ENCODE data around the gene NUP62.

NUP62 gene

DNA sequence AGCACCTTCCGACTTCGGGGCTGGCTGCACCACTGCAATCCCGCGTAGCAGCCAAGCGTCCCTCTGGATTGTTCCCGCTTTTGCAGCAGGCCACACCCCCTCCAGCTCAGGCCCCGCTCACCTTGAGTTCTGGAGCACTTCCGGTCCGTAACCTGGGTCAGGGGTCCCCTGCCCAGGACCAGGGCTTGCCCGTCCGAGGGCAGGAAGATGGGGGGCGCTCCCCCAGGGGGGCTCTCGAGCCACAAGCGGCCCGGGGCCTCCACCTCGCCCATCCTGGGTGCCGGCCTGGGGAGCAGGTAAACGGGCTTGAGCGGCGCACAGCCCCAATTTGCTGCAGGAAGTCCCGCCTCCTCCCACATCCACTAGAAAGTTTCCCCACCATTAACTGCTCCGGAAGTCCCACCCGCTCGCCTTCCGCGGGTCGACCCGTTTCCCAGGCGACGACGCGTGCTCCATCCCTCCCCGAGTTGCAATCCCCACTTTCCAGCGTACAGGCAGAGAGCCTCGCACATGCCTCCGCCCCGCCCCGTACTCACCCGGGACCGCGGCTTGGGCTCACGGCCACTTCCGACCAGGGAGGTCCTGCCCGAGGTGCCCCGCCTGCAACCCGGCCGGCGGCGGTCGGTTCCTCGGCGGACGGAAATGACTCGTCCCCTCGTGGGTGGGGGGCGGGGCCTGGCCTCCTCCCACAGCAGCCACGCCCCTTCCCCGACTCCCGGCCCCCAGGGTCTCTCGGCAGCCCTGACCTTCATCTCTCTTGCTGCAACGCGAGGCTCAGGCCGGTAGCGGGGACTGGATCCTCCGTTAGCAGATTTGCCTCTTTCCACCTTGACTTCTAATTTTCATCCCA is 62.1 kb downstream of the NUP62 start, which contains the start of gene PNKP:
Gene PNKP, minus strand, starts transcription at position 644 of the 850 bp plus-strand sequence. Its CDS starts 372 bp downstream, at position 272.
- peak; percentile 92 to 96 (median 94) for DNase-seq

DNA sequence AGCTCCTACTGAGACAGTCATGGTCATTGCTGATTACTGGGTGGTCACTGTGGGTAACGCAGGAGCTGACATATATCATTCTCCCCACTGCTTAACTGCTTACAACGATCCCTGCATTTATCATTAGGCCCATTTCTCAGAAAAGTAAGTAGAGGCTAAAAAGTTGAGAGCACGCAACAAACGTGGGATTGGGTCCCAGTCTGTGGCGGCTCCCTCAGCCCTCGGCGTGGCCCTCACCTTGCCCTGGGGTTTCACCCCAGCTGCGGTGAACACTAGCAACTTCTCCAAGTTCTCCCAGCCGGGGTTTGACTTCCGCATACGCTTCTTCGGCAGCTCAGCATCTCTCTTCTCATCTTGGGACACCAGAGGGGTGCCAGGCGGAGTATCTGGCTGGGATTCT is 64.4 kb downstream of the NUP62 start:
- DNase-seq: no peak

DNA sequence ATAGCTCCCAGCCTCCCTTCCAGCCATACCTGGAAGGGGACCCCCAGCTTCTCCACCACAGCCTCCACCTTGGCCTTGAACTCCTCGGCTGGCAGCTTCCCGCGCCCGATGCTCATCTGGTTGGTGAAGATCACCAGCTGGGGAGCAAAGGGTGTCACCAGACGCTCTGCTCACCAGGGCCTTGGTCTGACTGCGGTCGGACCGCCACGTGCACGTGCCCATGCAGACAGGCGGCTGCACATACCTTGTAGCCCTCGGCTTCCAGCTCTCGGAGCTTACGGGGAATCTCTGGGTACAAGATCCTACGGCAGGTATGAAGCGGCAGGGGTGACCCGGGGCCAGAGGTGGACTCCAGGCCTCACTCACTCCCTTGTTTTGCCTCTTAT is 65.4 kb downstream of the NUP62 start:
- no peak for DNase-seq

DNA sequence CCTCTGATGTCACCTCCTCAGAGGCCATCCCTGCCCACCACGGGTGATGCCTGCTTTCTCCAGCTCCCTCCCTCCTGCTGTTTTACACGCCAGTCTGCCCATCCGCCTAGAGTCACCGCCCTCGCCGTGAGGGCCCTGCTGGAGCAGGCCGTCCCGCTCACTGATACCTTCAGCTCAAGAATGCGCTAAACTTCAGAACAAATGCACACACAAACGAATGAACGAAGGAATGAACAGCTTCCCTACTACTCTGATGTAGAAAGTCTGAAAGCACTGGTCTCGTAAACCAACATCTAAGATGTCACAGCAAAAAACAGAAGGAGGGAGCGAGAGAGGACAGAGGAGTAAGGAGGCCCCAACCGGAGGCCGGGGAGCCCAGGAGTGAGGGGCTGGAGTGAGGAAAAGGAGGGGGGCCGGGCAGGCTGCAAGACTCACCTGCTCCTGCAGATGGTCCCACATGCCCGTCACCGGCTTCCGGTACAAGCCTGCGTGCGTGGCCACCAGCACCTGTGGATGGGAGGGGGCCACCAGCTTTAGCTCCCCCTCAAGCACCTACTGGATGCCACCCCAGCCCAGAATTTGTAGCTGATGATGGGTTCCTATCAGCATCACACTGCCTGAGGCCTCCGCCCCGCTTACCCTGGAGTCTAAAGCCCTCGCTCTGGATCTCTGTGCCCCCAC is 65.9 kb downstream of the NUP62 start:
- DNase-seq: no peak

DNA sequence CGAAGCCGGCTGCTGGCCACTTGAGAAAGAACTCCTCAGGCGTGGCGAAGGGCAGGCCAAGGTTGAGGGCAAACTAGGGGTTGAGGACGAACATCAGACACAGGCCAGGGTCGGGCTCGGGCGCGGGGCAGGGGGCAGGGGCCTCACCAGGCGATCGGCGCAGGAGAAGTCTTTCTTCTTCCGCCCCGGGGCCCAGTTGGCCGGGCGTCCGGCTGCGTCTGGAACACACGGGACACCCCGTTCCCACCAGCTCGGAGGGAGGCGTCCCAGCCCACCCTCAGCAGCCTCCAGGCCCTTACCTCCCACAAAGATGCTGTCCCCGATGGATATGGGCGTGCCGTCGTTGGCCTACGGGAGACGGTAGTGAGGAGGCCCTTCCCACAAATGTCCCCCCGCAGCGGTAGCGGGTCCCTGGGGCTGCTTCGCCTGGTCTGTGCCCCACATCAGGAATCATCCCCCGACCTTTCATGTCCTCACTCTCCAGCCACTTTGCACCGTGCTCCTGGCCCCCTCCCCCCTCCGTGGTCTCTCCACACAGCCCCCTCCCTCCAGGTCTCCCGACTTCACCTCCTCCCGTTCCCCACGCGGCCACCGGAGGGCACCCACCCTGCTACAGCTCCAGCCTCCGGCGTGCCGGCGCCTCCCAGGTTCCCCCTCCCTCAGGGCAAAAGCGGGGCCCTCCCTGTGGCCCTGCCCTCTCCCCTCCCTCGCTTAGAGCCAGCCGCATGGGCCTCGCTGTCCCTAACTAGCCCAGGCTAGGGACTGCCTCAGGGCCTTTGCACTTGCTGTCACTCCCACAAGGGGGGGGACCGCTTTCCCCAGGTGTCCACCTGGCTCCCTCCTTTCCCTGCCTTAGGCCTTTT is 66.7 kb downstream of the NUP62 start:
- DNase-seq: no peak

DNA sequence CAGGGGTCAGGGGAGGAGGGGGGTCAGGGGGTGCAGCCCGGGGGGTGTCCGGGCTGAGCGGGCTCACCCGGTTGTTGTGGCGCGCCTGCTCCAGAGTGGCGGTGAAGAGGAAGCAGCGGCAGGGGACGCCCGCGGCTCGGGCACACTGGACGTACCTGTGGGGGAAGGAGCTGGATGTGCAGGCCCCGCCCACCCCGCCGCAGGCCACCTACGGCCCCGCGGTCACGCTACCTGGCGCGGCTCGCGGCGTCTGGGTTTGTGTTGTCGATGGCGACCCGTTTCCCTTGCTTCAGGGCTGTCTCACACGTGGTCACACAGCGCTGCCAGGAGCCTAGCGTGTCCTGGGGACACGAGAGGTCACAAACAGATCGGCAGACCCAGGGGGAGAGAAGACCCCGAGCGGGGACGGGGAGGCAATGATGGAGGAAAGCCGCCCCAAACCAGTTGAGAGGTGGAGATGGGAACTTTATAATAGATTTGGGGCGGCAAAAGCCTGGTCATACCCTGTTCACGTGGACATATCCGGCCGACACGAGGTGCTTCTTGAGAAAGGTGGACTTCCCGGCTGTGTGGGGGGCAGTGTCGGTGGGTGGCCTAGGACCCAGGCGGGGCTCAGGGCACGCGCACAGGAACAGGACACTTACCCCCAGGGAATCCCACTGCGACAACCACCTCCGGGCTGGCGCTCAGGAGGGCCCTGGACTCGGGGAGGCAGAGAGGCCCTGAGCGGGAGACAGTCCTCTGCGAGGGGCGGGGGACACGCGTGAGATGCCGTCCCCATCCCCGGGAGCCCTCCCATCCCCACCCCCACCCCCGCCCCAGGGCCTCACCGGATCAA is 67.5 kb downstream of the NUP62 start:
- DNase-seq: no peak

DNA sequence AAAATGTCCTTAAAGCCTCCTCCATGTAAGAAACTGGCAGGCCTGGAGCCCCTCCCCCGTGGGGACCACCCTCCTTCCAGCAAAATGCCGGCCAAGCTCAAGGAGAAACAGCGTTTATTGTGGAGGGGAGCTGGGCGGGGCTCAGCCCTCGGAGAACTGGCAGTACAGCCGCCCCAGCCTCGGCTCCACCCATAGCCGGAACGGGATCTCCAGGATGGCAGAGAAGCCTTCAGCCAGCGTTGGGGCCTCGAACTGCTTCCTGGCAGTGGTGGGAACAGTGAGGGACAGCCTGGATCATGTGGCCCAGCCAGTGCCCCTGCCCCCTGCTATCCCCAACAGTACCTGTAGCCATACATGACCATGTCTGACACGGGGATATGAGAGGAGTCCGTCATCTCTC is 68.2 kb downstream of the NUP62 start:
- no peak for DNase-seq

DNA sequence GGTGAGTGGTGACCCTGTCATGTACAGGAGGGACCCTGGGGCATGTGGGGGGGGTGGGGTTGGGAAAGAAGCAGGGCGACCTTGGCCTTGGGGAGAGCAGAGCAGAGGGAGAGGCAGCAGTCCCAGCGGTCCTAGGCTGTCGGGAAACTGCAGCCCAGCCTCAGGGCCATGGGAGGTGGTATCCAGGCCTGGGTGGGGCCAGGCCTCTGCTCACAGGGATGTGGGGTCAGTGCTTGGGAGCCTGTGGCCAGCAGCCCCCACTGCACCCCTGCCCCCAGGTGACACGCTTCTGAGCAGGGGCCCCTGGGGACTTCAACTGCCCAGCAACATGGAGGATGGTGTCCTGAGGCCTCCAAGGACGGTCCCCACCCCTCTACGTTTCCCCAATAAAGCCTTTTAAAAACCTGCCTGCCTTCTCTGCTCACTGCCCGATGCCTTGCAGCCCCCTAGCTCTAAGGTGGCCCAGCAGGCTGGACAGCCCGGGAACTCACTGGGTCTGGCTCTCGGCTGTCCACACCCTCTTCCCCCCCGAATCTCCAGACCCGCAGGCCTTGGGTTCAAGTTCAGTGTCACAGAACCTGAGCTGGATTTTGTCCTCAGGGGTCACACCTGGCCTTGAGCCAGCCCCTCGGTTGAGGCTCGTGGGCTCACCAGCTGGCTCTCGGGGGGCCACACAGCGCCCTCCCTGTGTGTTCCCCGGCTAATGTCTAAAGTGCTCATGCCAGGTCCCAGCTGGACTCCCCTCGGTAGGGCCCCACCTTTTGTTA is 68.8 kb downstream of the NUP62 start:
- DNase-seq: no peak

DNA sequence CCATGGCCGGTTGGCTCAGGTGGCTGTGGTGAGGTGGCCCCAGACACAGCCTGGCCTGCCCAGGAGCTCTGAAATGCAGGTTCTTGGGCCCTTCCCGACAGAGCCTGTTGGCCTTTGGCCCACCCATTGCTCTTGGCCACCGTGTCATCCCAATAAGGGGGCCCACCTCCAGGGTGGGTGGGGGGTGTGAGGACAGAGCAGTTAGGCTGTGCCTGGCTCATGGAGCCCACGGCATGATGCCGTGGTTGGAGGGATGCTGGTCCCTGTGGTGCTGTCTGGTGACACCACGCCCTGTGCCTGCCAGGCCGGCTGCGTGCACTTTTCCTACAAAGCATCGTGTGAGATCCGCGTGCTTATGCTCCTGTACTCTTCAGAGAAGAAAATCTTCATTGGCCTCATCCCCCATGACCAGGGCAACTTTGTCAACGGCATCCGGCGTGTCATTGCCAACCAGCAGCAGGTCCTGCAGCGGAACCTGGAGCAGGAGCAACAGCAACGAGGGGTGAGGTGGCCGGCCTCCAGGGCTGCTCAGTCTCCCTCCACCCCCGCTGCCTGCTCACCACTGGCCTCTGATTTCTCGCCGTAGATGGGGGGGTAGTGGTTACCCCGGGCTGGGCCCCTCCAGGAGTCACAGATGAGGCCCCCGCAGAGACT is 69.5 kb downstream of the NUP62 start:
- no peak for DNase-seq

DNA sequence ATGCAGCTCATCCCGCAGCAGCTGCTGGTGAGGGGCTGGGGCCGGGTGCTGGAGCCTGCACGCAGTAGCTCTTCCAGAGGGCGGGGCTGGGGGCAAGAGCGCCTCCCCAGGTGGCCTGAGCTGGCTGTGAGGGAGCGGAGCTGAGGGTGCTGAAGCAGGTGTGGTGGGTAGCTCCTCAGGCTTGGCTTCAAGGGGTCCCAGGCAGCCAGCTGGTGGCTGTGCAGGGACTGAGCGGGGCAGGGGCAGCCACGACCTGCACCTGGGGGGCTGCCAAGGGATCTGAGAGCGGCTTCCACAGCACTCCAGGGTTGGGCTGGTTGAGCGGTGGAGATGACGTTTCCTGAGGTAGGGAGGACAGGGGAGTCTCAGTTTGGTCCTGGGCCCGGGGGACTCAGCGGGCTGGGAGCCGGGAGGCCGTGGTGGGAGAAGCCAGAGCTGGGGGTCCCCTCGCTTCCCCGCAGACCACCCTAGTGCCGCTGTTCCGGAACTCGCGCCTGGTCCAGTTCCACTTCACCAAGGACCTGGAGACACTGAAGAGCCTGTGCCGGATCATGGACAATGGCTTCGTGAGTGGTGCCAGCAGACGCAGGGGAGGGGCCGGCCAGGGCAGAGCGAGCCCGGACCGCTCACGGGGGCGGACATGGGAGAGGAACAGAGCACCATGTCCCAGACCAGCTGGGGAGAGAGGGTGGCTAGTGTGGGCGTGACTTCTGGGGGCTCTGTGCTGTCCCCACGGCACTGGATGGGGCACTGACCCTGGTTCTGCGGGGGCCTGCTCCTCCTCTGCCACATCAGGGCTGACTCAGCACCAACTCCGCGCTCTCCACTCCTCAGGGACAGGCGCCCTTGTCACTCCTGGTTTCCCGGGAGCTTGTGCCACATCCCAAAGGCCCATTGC is 71.0 kb downstream of the NUP62 start:
- DNase-seq: no peak

DNA sequence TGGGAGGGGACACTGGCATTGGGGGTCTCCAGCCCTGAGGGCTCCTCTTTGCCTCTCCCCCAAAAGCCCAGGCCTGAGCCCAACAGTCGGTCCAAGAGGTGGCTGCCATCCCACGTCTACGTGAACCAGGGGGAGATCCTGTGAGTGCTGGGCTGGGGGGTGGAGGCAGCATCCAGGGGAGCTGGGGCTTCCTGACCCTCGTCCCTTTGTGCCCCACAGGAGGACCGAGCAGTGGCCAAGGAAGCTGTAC is 71.5 kb downstream of the NUP62 start:
- DNase-seq: no peak

DNA sequence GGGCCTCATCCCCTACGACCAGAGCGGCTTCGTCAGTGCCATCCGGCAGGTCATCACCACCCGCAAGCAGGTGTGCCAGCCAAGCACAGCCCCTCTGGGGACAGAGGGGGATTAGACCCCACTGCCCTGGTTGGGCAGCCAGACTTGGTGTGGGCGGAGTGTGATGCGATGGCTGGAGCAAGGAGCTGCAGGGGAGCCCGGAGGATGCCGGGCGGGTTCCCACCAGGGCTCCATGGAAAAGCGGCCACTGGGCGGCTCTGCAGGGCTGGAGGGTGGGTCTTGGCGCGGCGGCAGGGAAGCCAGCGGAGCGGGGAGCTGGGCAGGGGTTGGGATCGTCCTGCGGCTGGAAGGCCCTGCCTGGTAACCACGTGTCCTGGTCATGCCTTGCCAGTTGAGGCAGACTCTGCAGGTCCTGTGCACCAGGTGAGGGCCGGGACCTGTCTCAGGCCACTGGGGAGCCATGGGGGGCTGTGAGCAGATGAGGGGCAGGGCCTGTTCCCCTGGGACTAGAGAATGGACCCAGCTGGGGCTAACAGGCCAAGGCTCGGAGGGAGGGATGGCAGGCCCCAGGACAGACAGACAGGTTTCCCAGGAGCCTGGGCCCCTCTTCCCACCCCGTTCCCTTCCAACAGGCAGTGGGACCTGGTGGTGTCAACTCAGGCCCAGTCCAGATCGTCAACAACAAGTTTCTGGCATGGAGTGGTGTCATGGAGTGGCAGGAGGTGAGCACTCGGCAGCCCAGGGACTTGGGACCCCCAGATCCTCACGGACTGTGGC is 72.1 kb downstream of the NUP62 start:
- DNase-seq: no peak

Data from suppressor macrophage (primary cell).